Activated CD8-positive, alpha-beta memory T cell treated with anti-CD3 and anti-CD28 coated beads for 1 hour (primary cell): ENCODE results near the gene ELAC2.
"Not testable (repeated sequence)": the region's sequence is repeated elsewhere in the genome, so short reads cannot be mapped to it uniquely, and the experiment has no call there.

Experiments used
- DNase-seq, 2 donors: peaks; one replicate each; pipeline ENCODE4 v3.0.0-alpha.2; 2020; ENCODE audit warnings: low read depth in 1 of 2; ENCODE audit errors: extremely low read depth in 1 of 2

The ELAC2 gene

GRCh38 chr17:12993631-12994030, 24.2 kb downstream of the ELAC2 start:
- no peak for DNase-seq

DNA sequence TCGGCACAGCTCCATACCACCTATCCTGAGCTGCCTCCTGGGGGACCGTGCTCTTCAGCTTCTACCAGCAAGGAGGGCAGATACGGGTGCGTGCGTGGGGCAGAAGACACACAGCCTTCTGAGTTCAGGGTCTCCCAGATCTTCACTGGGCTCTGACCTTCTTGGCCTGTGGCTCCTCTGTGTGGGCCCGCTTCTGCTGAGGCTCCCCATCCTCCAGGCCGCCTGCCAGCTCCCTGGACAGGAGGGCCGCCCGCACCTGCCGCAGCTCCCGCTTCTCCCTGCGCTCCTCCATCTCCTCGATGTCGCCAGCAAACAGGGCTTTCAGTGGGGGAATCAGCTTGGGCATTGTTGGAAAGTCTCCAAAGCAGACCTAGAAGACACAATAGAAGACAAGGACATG, 25.2 kb downstream of the ELAC2 start:
- no peak for DNase-seq

GRCh38 chr17:12990926-12991325, 26.9 kb downstream of the ELAC2 start:
- DNase-seq = no peak

DNA sequence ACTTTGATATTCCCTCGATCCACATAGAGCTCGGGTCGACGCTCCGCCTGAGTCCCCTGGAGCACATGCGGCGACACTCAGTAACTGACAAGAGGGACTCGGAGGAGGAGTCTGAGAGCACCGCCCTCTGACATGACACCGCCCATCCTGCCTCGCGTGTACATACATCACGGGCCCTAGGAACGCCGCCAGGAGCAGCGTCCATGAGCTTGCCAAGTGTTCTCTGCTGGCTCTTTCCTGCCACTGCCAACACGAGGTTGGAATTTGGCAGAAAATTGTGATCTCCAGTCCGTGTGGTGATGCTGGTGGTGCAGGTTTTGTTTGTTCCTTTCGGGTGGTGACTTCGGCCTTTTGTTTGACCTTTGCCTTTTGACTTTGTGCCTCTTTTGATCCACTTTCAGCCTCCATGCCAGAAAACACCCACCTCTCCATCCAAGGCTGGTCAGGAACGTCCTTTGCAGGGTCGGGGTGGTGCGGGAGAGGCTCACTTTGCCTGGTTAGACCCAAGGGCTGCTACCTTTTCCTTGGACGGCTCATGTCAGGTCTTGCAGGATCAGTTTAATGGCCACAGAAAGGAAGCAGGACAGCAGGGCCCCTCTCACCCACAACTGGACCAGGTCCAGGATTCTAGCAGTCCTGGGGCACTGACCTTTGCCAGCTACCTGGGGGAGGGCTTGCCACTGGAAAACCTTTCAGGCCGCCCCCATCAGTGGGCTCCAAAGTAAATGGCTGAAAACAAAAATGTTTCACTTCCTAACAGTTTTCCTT, 27.6 kb downstream of the ELAC2 start:
- no peak for DNase-seq

- DNase-seq = no peak
Observed at GRCh38 chr17:12987120-12987519, 30.7 kb downstream of the ELAC2 start.

DNA sequence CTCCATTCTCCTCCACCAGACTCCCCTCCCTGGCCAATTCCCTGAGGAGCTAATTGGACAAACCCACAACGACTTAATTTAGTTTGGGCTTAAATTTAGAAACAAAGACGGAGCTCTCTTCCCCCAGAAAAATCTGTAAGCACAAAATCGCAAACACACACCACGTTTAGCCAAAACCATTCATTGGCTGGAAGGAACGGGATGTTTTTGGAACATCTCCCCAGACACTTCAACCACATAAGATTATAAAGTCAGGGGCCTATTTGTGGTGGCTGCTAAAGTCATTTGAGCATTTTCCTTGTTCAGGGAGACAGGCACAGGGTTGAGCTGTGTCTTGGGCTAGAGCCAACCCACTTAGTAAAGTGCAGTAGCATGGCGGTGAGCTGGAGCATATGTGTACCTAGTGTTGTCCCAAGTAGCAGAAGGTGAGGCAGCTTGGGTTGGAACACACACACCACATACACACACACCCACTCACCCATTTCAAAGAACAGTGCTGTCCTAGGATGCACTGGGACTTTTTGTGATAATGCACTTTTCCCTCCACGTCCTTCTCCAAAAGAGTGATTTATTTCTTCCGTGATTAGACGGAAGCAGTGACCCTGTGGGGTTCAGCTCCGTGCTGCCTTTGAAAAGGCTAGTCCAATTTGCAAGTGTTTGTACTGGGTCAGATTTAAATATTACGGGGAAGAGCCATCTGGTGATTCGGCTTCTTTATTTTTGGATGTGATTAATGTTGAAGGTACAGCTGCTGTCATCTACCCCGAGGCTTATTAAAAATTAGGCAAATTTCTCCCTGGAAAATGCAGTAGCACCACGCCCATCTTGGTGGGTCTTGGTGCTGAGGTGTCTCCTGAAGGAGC, 32.2 kb downstream of the ELAC2 start:
- no peak for DNase-seq

- DNase-seq = no peak
Observed at GRCh38 chr17:12983991-12984884, 33.6 kb downstream of the ELAC2 start.

- DNase-seq = no peak
Observed at GRCh38 chr17:12982224-12982623, 35.6 kb downstream of the ELAC2 start.

DNA sequence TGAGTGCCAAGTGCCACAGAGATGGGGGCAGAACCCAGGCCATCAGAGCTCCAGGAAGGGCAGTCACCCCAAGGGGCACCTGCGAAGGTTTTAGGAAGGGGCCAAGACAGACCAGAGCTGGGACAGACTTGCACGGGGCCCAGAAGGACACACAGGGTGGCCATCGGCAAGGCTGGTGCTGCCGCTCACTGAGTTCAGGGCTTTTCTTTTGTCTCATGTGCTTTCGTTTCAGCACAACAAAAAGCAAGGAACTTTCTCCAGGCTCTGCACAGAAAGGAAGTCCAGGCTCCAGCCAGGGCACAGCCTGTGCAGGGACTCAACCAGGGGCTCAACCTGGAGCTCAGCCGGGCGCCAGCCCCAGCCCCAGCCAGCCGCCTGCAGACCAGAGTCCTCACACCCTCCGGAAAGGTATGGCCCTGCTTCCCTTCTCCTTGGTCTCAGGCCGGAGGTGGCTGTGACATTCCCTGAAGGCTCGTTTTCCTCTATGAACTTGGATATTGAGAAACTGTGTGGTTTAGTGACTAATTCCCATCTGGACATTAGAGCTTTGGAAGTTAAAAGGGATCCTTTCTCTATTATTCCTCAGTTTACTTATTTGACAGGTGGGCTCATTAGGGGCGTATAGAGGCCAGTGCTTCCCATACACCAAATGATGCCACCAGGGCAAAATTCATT, 37.9 kb downstream of the ELAC2 start:
- DNase-seq = no peak

GRCh38 chr17:12979246-12979645, 38.6 kb downstream of the ELAC2 start:
- no peak for DNase-seq

GRCh38 chr17:12978787-12979186, 39.0 kb downstream of the ELAC2 start:
- DNase-seq = not testable (repeated sequence)

GRCh38 chr17:12977008-12977751, 40.6 kb downstream of the ELAC2 start:
- no peak for DNase-seq

GRCh38 chr17:12974005-12974531, 43.8 kb downstream of the ELAC2 start:
- DNase-seq = no peak

DNA sequence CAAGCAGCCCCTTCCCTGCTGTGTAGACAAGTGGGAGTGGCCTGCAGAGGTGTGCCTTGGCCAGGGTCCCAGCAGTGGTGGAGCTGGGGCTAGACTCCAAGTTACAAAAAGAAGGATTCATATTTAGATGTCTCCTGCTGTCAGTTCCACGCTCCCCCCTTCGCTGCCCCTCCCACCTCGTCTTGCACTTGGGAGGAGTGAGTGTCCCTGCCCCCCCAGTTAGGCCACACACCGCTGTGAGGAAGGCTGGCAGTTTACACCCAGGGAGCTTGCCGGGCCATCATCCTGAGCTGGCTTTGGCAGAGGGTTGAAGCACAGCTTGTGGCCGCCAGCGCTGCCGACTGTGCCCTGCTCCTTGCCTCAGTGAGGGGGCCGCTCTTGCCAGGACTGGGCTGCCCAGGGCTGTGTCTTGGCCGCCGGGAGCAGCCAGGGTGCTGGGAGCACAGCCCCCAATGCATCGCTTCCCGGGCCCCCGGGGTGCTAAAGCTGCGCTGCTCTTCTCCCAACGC, 44.3 kb downstream of the ELAC2 start:
- DNase-seq = no peak

DNA sequence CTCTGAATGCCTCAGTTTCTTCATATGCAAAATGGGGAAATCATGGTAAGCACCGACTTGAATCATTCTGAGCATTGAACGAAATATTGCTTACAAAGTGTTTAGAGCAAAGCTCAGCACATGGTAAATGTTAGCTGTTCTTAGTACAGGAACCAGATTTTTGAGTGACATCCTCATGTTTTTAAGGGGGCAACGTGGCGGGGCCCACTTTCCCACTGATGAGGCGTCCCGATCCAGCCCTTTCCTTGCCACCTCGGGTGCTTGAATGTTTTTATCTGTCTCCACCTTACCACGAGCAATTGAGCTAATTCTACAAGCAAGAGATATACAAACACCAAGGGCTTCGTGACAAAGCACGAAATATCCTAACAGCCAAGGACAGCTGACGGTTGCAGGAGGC, 49.9 kb downstream of the ELAC2 start:
- DNase-seq = no peak

DNA sequence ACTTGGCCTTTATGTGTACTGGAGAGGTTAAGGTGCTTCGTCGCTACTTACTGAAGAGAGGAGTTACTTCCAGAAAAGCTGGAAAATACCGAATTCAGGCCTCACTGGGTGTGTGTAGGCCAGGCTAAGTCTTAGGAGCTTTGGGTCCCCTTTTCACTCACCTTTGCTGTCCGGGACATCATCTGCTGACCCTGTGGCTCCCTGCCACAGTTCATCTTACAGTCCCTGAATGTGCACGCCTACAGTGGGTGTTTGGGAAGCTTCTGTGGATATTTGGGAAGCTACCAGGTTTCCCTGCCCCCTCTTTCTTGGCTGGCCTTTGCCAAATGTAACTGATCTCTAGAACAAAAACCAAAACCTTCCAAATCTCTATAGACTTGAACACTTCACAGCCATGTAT, 51.4 kb downstream of the ELAC2 start:
- no peak for DNase-seq

DNA sequence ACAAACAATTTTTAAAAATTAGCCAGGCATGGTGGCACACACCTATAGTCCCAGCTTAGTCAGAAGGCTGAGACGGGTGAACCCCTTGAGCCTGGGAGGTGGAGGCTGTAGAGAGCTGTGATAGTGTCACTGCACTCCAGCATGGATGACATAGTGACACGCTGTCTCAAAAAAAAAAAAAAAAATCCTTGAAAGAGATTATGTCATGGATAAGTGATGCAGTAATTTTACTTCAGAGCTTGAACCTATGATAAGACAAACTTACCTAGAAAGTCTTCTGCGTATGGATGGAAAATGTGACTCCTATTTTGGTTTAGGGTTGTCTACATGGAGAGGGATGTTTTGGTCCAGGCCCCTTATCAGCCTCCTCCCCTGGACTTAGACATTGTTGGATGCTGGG, 51.8 kb downstream of the ELAC2 start:
- DNase-seq = no peak

DNA sequence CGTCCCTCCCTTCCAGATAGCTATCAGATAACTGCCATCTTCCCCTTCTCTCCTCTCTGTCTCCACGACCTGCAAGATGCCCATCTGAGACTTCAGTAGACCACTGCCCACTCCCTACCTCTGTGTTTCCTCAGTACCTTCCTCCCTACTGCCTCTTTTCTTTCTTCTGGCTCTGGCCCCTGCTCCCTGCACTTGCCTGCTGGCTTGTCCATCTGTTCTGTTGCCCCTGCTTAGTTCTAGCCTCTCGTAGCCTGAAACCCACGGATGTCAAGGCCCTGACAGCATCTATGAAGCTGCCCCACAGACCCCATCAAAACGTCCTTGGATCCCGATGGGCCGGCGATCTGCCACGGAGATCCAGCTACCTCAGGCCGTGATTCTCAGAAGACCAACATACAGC, 53.0 kb downstream of the ELAC2 start:
- no peak for DNase-seq

GRCh38 chr17:12964162-12964561, 53.7 kb downstream of the ELAC2 start:
- no peak for DNase-seq
